Activated CD8-positive, alpha-beta memory T cell treated with anti-CD3 and anti-CD28 coated beads for 36 hours (primary cell): Measurements from ENCODE around the gene TGFBR3. TPM values are rescaled to one million over a fixed set of nuclear protein-coding genes. Genes with fewer than 3 reads are reported as not detected.

Experiments
- CTCF ChIA-PET: fragments of 350-600 bp; sonication (Branson Sonifier 250); formaldehyde crosslinking; loops from one replicate; lab custom pipeline; 2021; ENCODE audit warnings: antibody characterized with exemption; lab: Charles Lee
- POLR2A ChIA-PET: fragments of 350-600 bp; sonication (Branson Sonifier 250); formaldehyde crosslinking; loops from one replicate; lab custom pipeline; 2021; ENCODE audit warnings: antibody characterized with exemption; lab: Charles Lee
- total RNA-seq, 2 experiments: library from RNA; stranded (reverse); gene quantifications; one replicate each; pipeline ENCODE4 v1.2.3, GENCODE V29; 2021

Gene TGFBR3
- total RNA-seq, 2 experiments from 2014 or later: 17.3 to 18.7 TPM

DNA sequence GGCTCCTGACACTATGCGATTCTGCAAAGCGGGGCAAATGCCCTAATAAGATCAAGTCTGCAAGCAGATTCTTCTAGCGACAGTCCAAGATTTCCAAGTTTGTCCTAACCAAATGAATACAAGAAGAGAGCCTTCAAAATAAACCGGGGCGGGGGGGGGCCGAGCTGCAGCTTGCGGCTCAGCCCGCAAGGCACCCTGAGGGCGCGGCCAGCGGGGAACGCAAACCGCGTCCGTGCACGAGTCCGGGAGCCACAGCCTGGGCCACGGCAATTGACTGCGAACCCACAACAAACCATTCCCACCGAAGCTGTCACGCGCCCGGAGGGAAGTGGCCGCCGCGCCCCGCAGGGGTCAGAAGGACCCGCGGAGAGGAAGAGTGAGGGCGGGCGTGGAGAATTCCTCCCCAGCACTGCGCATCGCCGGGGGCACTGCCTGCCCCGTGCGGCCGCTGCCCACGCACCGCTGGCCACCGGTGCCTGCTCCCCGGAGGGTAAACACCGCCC lies 687 bp downstream of the TGFBR3 start:
- CTCF ChIA-PET: interaction anchor here (0.9 to 1.5 kb wide), 3 partner anchors 13 to 139 kb away, joined by 3 to 4 read pairs (median 3); no protein-coding TSS in a partner anchor
- POLR2A ChIA-PET: interaction anchor here (0.7 to 1.6 kb wide), 3 partner anchors 34 to 329 kb away, joined by 4 to 6 read pairs (median 5); no protein-coding TSS in a partner anchor

DNA sequence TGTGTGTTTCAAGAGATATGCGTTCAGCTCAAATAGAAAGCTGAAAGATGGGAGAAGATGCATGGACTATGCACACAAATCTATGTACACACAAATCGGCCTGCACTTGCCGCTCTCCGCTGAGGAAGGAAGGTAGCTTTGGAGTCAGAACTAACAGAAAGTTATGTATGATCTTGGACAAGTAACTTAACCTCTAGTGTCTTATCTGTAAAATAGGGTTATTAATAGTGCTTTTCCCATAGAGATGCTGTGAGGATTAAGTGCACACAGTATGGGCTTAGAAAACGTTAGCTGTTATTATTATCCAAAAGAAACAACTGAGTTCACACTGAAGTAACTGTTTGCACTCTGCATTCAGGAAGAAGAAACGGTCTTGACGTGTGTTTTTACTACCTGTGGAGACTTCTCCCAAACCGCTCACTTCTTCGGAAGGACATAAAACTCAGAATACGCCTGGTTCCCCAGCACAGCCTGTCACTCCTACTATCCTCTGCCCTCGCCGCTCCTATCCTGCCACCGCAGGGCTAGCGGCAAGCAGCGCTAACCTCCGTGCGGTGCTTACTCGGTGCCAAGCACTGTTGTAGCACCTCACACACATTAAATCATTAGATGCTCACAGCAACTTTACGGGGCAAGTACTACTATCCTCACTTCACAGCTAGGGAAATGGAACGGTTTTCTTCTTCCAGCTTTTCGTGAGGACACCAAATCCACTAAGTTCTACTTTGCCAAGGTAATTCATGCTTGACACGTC lies 1.3 kb downstream of the TGFBR3 start:
- POLR2A ChIA-PET: interaction anchor here (0.7 to 1.6 kb wide), 3 partner anchors 33 to 328 kb away, joined by 4 to 6 read pairs (median 5); no protein-coding TSS in a partner anchor
- CTCF ChIA-PET: interaction anchor here (0.6 to 1.5 kb wide), 5 partner anchors 80 to 863 kb away, joined by 3 to 5 read pairs (median 3); partner anchors contain the start of gene ZNF644

DNA sequence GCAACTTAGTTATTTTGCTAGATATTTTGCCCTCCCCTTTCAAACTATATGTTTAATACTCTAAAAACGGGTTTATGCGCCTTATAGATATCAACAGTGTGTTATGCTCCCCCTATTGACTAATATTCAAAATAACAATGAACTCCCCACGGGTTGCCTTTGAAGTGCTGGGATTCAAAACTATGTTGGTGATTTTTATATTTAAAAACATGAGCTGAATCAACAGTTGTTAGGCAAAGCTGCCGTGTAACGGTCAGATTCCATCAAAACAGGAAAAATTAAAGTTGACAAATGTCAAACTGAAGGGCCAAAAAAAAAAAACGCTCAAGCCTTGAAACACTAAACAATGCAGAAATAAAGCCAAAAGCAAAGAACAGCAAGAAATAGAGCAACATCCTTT lies 2.5 kb downstream of the TGFBR3 start:
- CTCF ChIA-PET: interaction anchor here (0.6 to 1.5 kb wide), 4 partner anchors 33 to 360 kb away, joined by 3 to 5 read pairs (median 4); no protein-coding TSS in a partner anchor
- POLR2A ChIA-PET: interaction anchor here (0.6 kb wide), 2 partner anchors 131 to 314 kb away, joined by 3 to 5 read pairs; no protein-coding TSS in a partner anchor

DNA sequence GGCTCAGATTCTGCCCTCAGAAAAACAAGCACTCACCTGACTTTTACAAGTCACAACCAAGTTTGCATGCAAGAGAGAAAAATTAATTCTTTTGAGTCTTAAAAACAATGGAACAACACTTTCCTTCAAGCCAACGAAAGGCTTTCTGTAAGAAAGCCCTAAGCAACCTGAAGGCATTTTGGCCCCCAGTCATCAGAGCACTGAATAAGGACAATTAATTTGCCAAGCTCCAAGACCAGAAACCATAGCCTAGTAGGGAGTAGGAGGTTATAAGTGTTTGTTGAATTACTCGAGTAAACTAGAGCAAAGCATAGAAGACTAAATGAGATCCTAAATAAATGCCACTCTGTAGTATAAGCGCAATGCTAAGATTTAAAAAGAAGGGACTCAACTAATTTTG lies 4.7 kb downstream of the TGFBR3 start:
- CTCF ChIA-PET: no interaction called here
- POLR2A ChIA-PET: no interaction called here

DNA sequence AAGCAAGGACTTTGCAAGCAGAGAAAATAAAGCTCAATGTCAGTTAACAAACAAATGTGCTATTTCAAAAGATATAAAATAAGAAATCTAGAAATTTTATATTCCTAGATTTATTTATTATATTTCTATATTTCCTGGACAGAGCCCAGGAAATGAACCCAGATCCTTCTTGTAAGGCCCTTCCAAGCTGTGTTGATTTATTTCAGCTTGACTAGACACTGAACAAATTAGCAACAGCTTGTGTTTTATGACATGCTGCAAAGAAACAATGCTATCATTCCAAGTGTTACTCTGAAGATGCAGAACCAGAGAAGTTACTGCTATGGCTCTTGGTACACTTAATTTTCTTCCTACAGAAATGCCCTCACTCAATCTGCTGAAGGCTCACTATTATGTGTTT lies 6.2 kb downstream of the TGFBR3 start:
- CTCF ChIA-PET: no interaction called here
- POLR2A ChIA-PET: no interaction called here

DNA sequence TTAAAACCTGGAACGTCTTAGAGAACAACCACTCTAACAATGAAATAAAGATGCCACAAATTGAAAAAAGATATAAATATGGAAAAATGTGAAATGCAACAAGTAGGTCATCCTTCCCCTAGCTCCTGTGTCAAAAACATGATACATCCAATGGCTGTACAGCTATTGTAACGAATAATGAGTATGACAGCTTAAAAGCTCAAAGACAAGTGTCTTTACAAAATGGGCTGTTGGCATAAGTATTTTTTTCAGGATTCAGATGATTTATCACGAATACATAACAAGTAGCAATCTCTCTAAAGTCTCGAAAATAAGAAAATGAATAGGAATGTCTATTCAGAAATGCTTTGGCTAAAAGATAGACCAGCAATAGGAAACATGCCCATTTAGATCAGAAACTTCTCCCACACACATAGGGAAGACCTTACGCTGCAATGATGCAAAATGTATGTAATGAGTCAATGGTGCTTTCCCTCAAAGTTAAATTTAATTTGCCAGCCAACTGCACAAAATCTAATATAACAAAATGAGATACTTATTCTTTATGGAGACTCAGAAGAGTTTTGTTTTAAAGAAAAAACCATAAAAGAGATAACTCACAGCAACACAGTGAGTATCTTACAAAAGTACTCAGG lies 8.3 kb downstream of the TGFBR3 start:
- CTCF ChIA-PET: interaction anchor here (0.8 kb wide), 1 partner anchor 9 kb away, joined by 4 read pairs; no protein-coding TSS in a partner anchor
- POLR2A ChIA-PET: no interaction called here

DNA sequence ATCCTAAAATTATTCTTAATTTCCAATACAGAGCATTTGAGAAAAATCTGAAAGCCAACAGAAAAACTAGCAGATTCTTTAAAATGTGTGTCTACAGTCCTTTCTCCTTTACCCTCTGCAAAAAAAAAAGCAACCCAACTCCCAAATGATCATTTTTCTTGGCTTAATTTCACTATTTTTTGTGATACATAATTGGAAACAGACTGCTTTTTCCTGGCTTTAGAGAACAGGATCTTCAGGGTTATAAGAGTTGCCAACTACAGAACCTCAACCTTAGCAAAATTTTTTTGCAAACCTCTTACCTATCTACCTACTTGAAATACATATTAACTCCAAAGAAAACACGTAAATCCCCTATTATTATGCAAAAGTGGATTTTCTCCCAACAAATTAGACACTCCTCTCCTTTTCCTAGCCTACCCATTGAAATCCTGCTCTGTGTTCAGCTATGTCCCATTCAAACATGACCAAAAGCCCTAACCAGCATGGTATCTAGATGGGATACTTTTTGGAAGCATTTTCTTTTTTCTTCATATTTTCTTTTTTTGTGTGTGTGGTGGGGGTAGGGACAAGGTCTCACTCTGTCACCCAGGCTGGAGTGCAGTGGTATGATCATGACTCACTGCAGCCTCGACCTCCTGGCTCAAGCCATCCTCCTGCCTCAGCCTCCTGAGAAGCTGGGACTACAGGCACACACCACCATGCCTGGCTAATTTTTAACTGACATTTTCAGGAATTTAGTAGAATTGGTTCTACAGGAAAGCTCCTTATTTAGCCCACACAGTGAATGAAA lies 9.0 kb downstream of the TGFBR3 start:
- POLR2A ChIA-PET: no interaction called here
- CTCF ChIA-PET: interaction anchor here (0.8 kb wide), 1 partner anchor 10 kb away, joined by 4 read pairs; no protein-coding TSS in a partner anchor

DNA sequence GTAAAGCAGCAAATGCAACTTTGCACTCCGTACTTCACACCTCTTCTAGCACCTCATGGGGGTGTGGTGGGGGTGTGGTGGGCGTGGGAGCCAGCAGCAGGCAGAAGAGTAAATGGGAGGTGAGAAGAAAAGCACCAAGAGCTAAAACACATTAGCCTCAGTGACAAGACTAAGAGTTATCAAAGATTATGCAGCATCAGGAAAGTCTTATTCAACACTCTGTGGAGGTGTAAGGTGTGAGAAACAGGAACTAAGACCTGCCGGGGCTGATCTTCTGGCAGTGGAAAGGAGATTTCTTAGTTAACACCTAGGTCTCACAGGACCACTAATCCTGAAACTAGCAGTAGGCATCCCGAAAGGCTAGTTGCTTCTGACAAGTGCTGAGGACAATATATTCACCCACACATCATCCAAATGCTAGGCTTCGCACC lies 9.9 kb downstream of the TGFBR3 start:
- CTCF ChIA-PET: no interaction called here
- POLR2A ChIA-PET: interaction anchor here (0.7 kb wide), 1 partner anchor 21 kb away, joined by 4 read pairs; no protein-coding TSS in a partner anchor

DNA sequence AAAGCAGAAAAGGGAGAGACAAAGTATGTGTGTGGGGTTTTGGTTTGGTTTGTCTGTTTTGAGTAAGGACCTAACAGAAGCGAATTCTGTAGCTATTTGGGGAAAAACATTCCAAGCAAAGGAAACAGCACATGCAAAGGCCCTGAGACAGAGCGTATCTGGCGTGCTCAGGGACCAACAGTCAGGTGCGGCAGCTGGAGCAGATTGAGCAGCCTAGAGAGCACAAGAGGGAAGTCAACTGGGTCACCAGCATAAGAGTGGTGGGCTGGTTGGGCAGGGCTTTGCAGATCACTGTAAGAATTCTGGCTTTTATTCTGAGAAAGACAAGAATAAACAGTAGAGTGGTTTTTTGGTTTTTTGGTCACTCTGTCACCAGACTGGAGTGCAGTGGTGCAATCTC lies 11.8 kb downstream of the TGFBR3 start:
- POLR2A ChIA-PET: no interaction called here
- CTCF ChIA-PET: interaction anchor here (1.1 kb wide), 1 partner anchor 39 kb away, joined by 4 read pairs; no protein-coding TSS in a partner anchor

DNA sequence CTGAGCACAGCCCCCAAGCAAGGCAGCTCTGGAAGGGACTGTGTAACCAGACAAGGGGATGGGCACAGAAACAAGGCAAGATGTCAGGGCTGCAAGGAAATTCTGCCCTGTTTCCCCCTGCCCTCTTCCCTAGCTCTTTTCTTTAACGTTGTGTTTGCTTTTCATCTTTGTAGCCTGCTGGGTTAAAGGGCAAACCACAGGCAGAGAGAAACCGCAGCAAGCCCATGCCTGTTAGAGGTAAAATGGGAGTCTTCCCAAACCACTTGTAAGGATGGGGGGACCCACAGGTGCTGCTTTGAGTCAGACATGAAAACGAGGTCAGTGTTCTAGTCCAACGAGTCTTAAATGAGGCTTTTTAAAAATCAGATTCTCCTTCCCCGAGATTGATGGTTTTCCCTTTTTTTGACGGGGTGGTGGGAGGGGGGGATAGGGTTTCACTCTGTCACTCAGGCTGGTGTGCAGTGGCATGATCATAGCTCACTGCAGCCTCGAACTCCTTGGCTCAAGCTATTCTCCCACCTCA lies 13.3 kb downstream of the TGFBR3 start:
- CTCF ChIA-PET: interaction anchor here (0.6 to 1.7 kb wide), 2 partner anchors 13 to 337 kb away, joined by 3 to 4 read pairs; partner anchors contain the start of gene TGFBR3
- POLR2A ChIA-PET: interaction anchor here (0.7 kb wide), 1 partner anchor 317 kb away, joined by 4 read pairs; no protein-coding TSS in a partner anchor

DNA sequence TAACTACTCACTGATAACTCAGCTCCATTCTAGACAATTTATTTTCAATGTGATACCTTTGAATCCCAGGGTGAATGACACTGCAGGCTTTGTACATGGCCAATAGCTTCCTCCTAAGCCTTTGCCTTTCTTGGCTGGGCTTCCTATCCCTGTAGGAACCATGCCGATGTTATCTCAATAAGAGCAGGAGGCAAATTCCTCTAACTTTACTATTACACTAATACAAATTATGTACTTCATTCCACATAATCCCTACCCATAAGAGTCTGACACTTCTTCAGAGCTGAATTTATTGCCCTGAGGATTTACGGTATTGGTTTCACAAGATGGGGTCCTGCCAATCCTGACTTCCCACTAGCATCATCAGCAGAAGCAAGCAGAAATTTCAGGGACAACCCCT lies 14.0 kb downstream of the TGFBR3 start:
- CTCF ChIA-PET: interaction anchor here (1.7 kb wide), 1 partner anchor 14 kb away, joined by 4 read pairs; the partner anchor contains the start of gene TGFBR3
- POLR2A ChIA-PET: interaction anchor here (0.6 kb wide), 1 partner anchor 375 kb away, joined by 6 read pairs; no protein-coding TSS in a partner anchor

DNA sequence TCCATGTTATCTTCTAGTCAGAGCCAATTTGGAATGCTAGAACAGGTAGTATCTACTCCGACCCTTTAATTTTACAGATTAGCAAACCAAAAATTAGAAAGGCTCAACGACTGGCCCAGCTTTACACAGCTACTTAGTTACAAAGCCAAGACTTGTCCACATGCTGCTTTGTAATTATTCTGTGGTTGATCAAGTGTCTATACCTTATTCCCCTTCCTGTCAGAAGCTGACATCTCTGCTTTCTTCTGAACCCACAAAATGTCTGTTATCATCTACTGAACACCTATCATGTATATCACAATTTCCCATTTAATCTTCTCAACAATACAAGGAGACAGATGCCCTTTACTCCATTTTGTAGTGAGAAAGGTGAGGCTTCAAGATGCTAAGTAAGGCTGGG lies 15.6 kb downstream of the TGFBR3 start:
- CTCF ChIA-PET: interaction anchor here (1.2 kb wide), 1 partner anchor 36 kb away, joined by 3 read pairs; no protein-coding TSS in a partner anchor
- POLR2A ChIA-PET: no interaction called here

DNA sequence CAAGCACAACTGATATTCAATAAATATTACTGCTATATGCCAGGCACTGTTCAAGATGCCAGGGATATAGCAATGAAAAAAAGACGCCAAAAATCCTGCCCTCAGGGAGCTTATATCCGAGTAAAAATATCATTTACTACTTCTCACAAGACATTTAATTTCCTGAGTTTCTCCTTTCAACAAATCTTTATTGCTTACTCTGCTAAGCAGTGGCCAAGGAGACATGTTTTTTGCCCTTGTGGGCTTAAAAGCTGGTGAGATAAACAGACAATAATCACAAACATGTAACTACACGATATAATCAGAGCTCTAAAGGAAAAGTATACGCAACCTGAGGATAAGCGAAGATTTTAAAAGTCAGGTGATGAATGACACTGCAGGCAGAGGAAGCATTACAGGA lies 19.5 kb downstream of the TGFBR3 start:
- ChIA-PET POLR2A (no interaction called here), CTCF (no interaction called here)

DNA sequence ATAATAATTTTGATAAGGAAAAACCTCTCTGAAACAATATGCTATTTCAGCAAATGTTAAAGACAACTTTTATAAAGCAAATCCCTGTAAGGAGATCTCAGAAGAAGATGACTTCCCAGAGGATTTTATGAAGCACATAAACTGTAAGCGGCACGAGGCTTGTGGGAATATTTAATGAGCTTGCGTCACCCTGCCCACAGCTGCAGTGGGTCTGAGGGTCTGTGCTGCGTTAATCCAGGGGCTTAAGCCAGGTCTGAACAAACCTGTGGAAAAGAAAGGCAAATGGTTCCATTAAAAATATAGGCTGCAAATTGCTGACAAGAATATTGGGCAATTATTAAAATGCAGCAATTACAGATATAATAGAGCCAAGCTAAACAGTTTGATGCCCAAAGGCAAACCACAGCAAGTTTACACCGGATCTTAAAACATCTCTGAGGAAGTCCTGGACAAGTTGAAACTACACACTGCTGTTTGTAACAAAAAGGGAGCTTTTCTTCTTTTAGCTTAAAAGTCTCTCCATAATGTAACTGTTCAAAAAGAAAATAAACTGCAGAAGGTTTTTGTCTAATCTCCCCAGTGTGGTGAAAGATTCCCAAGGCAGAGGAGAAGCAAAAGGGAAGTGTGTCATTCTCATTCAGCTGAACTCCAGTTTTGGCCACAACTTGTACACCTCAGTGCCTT lies 21.8 kb downstream of the TGFBR3 start:
- ChIA-PET POLR2A (no interaction called here), CTCF (no interaction called here)

DNA sequence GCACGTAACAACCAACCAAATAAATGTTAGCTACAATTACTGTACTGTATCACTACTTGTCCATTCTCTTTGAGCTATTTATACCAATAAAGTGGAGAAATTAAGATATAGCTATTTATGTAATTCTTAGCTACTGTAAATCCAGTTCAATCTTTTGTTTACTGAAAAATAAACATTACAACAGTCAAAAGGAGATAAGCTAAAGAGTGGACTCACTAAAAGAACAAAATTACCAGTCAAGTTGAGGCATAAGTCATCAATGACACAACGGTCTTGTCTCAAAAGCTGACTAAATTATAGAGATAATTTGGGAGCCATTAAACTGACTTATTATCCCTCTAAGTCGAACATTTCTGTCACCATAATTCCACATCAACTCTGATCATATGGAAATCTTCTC lies 22.5 kb downstream of the TGFBR3 start:
- ChIA-PET POLR2A (no interaction called here), CTCF (no interaction called here)

DNA sequence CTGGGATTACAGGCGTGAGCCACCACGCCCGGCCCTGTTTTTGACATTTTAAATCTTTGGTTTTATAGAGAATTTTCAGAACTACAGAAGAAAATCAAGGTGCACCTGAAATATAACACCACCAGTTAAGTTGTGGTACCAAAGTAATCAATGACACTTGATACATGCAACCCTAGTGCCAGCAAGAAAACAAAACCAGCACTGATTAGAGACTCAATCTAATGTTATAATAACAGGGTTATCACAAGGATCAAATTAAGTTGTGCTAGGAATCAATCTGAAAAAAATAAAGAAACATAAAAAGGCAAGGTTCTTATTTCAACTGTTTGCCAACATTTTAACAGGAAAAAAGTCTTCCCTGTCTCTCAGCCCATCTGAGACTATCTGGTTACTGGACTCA lies 23.8 kb downstream of the TGFBR3 start:
- POLR2A ChIA-PET: no interaction called here
- CTCF ChIA-PET: no interaction called here

DNA sequence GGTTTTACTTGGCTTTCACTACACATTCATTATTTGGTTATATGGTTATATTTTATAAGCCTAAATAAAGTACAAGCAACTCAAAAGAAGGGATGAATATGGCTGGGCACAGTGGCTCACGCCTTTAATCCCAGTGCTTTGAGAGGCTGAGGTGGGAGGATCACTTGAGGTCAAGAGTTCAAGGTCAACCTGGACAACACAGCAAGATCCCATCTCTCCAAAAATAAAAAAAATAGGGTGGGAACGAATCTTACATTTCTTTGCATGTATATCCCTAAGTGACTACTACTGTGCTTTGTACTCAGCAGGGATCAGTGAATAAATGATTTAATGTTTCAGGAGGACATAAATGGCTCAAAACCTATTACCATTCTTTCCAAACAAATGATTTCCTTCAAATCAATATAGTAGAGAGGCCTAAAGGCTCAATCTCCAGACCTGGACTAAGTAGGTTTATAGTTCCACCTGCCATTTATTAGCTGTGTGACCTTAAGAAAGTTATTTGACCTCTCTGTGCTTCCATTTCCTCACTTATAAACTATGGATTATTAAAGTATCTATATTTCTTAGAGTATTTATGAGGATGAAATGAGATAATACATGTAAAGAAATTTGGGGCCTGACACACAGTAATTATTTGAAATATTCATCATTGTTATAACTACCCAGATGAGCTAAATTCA lies 28.3 kb downstream of the TGFBR3 start:
- ChIA-PET CTCF (no interaction called here), POLR2A (no interaction called here)
